Stimulated activated CD4-positive, alpha-beta T cell treated with anti-CD3 and anti-CD28 coated beads, Interleukin-2, amount 100 ng/mL, for 4 hours (primary cell): ENCODE results near the gene LDLRAD3.

Experiments used
- DNase-seq: peaks from one replicate; pipeline ENCODE4 v3.0.0-alpha.2; 2020; ENCODE audit warnings: low read depth

The LDLRAD3 gene

DNA sequence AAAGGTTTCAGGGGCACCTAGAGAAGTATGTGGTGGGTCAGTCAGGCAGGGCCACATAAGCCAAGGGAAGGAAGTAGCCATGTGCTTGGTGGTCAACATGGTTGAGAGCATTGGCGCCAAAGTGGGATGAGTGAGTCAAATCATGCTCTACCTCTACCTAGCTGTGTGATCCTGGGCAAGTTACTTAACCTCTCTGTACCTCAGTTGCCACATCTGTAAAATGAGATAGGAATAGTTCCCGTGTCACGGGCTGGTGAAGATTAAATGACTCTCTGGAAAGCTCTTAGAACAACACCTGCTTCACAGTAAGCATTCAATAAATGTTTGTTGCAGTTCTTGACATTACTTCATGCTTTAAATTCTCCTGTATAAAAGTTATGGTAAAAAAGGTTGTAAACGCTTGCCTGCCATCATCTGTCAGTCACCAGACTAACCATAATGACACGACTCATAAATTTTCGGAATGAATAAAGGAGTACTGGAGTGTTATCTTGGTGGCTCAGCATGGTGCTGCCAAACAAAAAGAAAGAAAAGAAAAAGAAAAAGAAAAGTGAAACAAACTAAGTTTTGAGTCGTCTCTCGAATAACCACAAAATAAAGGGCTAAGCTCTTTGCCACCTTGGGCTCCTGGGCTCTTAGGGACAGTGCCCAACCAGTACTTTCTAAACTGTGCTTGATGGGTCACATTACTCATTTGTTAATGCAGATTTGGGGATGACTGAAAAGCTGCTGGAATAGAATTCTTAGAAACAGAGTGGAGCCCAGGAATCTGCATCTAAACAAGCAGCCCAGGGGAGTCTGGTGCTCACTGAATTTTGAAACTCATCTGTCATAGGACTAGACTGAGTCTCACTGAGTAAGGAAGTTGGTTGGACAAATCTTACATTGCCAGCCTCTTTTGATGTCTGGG is 107.6 kb downstream of the LDLRAD3 start:
- DNase-seq: no peak

- DNase-seq: no peak
Measured at GRCh38 chr11:36053281-36053680, 109.4 kb downstream of the LDLRAD3 start.

GRCh38 chr11:36053862-36054261 is 110.0 kb downstream of the LDLRAD3 start:
- no peak for DNase-seq

DNA sequence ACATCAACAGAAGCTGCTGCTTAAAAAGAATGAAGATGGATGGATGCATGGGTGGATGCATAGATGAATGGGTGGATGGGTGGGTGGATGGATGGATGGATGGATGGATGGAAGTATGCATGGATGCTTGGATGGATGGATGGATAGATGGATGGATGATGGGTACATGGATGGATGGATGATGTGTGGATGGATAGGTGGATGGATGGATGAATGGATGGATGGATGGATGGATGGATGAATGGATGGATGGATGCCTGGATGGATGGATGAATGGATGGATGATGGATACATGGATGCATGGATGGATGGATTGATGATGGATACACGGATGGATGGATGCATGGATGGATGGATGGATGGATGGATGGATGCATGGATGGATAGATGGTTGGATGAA is 110.8 kb downstream of the LDLRAD3 start:
- no peak for DNase-seq

- no peak for DNase-seq
Measured at GRCh38 chr11:36056160-36056751, 112.4 kb downstream of the LDLRAD3 start.

- no peak for DNase-seq
Measured at GRCh38 chr11:36057379-36058042, 113.6 kb downstream of the LDLRAD3 start.

DNA sequence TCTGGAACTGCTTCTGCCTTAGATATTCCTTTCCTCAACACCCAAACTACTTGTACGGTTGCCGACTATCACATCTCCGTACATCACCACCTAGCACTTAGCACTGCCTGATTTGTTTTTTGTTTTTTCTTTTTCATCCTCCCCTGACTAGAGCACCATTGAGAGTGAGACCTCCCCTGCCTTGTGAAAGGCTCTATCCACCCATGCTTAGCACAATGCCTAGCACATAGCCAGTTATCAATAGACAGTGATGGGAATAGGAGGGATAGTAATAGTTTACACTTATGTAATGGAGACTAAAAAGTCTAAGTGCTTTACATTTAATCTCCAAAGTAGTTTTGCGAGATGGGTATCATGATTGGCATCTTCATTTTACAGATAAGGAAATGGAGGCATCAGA is 115.8 kb downstream of the LDLRAD3 start:
- DNase-seq: no peak

DNA sequence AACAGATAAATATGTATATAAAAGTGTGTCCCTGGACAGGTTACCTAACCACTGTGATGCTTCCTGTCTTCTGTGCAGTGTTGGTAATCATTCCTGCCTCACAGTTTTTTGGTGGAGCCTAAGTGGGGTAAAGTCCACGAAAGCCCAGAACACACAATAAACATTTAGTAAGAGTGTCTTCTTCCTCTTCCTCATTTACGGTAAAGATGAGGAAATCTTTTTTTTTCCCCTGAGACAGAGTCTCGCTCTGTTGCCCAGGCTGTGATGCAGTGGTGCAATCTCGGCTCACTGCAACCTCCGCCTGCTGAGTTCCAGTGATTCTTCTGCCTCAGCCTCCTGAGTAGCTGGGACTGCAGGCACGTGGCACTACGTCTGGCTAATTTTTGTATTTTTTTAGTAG is 117.1 kb downstream of the LDLRAD3 start:
- DNase-seq: no peak

DNA sequence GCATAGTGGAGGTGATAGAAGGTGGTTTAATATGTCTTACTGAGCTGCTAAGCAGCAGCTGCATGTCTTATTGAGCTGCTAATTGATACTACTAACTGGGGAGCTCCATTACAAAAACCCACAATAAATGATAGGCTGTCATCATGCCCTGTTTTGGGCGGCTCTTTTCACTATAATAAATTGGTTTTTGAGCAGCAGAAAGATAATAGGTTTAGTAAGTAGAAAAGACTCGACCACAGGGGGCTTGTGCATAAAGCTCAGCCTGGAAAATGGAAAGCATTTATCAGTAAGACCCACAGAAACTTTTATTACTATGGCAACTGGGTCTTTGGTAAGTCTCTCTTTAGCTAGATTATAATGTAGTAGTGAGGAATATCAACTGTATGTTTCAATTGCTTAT is 117.6 kb downstream of the LDLRAD3 start:
- DNase-seq: no peak

DNA sequence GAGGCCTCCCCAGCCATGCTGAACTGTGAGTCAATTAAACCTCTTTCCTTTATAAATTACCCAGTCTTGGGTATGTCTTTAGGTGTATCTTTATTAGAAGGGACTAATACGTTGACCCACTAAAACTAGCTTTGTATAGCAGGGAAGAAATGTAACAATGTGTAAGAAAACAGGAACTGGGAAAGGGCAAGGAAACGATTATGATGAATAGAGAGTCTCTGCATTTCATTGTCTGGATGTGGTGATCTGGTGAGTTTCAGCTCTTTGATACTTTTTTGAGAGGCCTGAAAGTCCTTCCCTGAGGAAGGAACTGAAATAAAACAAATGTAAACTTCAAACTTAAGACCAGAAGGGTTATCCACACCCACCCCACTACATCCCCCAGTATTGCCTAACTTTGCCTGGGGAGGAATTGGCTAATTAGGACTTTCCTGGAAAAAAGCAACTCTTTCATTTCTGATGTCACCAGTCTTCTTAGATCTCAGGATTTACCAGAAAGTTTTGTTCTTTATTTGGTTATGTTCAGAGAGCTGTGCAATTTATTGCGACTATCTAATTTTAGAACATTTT is 119.0 kb downstream of the LDLRAD3 start:
- no peak for DNase-seq

DNA sequence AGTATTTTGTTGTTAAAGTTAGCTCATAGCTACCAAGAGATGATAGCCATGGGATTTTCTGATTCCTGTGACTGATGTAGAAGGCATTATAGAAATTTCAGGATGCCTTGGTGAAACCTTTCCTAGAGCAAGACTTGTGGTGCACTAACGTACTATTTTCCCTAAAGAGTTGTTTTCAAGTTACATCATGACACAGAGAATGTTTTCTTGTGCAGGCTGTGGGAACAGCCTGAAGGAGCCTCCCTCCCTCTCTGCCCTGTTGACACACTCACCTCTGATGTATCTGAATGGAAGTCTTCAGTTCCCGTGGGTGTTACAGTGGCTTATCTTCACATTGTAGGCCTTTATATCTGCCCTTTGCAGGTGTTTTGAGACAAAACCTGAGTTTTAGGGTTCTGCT is 121.6 kb downstream of the LDLRAD3 start:
- DNase-seq: no peak

GRCh38 chr11:36066891-36067290 is 123.0 kb downstream of the LDLRAD3 start:
- no peak for DNase-seq

DNA sequence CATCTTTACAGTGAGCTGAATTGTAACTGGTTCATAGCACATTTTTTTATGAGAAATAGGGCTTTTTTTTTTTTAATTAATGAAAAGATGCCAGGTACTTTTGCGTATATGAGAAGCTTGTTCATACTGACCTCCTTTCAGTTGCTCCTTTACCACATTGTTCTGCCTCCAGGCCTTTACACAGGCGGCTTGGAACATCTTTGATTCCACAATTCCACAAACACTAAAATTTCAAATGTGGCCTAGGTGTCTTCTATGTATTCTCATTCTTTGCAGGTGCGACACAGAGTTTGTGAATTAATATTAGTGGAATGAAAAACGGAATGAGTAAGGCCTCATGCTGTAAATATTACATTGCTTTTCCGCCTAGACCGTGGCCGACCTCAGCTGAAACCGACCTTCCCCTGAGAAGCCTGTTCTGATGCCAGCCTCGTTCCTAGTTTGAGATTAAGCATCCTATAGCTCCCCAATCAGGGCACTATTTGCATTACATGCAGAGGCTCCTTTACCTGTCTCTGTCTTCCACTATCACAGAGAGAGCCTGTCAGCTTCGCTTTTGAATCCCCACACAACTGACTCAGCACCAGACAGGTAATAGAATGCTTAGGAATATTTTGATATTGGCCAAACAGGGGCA is 125.8 kb downstream of the LDLRAD3 start:
- no peak for DNase-seq

- DNase-seq: no peak
Measured at GRCh38 chr11:36070213-36070953, 126.5 kb downstream of the LDLRAD3 start.

DNA sequence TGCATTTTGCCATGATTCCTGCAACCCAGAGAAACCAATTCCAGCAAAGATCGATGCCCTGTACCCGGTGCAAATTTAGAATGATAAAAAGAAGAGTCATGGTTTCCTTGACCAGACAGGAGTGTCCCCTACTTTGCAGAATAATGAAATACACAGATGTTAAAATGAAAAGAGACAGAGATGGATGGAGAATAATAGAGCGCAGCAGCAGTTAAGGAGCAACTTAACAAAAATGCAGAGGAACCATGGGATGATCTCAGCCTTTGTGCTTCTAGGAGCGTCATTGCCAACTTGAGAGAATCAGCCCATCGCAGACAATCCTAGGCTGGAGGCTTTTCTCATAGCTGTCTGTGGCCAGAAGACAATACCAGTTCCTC is 127.1 kb downstream of the LDLRAD3 start:
- no peak for DNase-seq

DNA sequence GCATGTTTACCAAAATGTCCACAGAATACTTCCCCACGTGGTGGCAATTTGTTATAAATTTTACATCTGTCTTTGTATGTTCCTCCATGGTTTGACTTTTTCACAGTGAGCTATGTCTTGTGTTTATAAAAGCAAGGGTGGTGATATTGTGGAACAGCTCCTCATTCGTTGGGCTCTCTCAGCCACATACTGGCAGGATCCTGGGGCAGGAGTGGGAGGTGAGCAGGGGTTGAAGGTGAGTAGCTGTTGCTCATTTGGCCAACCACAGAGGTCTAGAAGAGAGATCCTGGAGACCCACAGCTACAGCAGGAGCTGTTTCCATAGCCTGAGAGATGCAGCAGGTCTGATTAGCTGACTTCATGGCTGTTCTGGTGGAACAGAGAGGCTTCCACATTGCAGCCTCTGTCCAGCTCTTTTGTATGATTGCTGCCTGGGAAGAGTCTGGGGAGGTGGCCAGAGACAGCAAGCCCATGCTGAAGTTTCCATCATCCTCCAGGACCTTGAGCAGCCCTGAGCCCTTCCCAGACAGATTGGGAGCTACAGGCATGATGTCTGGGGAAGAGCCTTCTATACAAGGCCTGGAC is 128.1 kb downstream of the LDLRAD3 start:
- no peak for DNase-seq

GRCh38 chr11:36073411-36074203 is 129.7 kb downstream of the LDLRAD3 start:
- no peak for DNase-seq

GRCh38 chr11:36074941-36075431 is 131.1 kb downstream of the LDLRAD3 start:
- DNase-seq: no peak

GRCh38 chr11:36077368-36077767 is 133.5 kb downstream of the LDLRAD3 start:
- no peak for DNase-seq
